IMR-90 (cell line): ENCODE data around the gene PANK4. TPM values are rescaled to one million over a fixed set of nuclear protein-coding genes. Genes with fewer than 3 reads are reported as not detected.

Experiments used
- ATAC-seq: fragments of 200-7000 bp; cut with Tn5 transposase; 2 replicates; pipeline ENCODE4 v1.9.1; 2020; ENCODE audit warnings: low read depth, mild to moderate bottlenecking, moderate library complexity
- BruUV-seq: library from RNA; stranded (reverse); fragments of 400-500 nt; replicated peaks from 2 replicates; lab custom pipeline; 2021; lab: Mats Ljungman, UMichigan
- CTCF ChIA-PET: fragments of 300-600 bp; formaldehyde crosslinking; extraction: SDS; loops from one replicate; lab custom pipeline; 2021; ENCODE audit warnings: antibody characterized with exemption; lab: Yijun Ruan, JAX
- POLR2A ChIA-PET: fragments of 300-600 bp; sonication (Branson Sonifier 250); formaldehyde crosslinking; loops from one replicate; lab custom pipeline; 2022; ENCODE audit warnings: antibody characterized with exemption; ENCODE audit not compliant: unreplicated experiment; lab: Charles Lee
- DNase-seq: peaks from one replicate; pipeline ENCODE4 v3.0.0; 2013
- H2AFZ ChIP-seq: replicated peaks from 2 replicates; pipeline ENCODE3; 2013; ENCODE audit warnings: low read length, mild to moderate bottlenecking; ENCODE audit not compliant: poor library complexity
- H2AK5ac ChIP-seq: 2 replicates; pipeline ENCODE4 v1.6.1; 2013; ENCODE audit warnings: low read depth, low read length, inconsistent platforms
- H2AK9ac ChIP-seq: replicated peaks from 2 replicates; pipeline ENCODE3; 2013; ENCODE audit warnings: mild to moderate bottlenecking, low read depth, low read length, moderate library complexity; ENCODE audit not compliant: poor library complexity
- H2BK120ac ChIP-seq: 2 replicates; pipeline ENCODE4 v1.6.1; 2013; ENCODE audit warnings: low read depth, low read length, inconsistent platforms
- H2BK15ac ChIP-seq: 3 replicates; pipeline ENCODE4 v1.6.1; 2013; ENCODE audit warnings: low read depth, low read length, inconsistent platforms
- H2BK20ac ChIP-seq: 2 replicates; pipeline ENCODE4 v1.6.1; 2013; ENCODE audit warnings: low read depth, mild to moderate bottlenecking, inconsistent platforms, low read length, moderate library complexity
- H2BK5ac ChIP-seq: 2 replicates; pipeline ENCODE4 v1.6.1; 2013; ENCODE audit warnings: mild to moderate bottlenecking, low read depth, low read length, inconsistent platforms; ENCODE audit not compliant: poor library complexity, severe bottlenecking
- H3K14ac ChIP-seq: replicated peaks from 2 replicates; pipeline ENCODE4 v1.6.1; 2013; ENCODE audit warnings: low read depth, low read length, inconsistent platforms
- H3K18ac ChIP-seq: 2 replicates; pipeline ENCODE4 v1.6.1; 2013; ENCODE audit warnings: low read depth, low read length, control low read depth
- H3K23ac ChIP-seq: 2 replicates; pipeline ENCODE4 v1.6.1; 2013; ENCODE audit warnings: low read depth, low read length, inconsistent platforms
- H3K27ac ChIP-seq: 2 replicates; pipeline ENCODE4 v1.5.1; 2013; ENCODE audit warnings: mild to moderate bottlenecking, control low read depth, low read length; ENCODE audit not compliant: insufficient read depth
- H3K27me3 ChIP-seq: 2 replicates; pipeline ENCODE4 v1.6.1; 2013; ENCODE audit warnings: low read length; ENCODE audit not compliant: control insufficient read depth, insufficient read depth
- H3K36me3 ChIP-seq: 2 replicates; pipeline ENCODE4 v1.6.1; 2013; ENCODE audit warnings: low read length, mixed read lengths; ENCODE audit not compliant: control insufficient read depth, insufficient read depth
- H3K4ac ChIP-seq: 2 replicates; pipeline ENCODE4 v1.6.1; 2013; ENCODE audit warnings: low read depth, low read length, inconsistent platforms
- H3K4me1 ChIP-seq: 2 replicates; pipeline ENCODE4 v1.6.1; 2013; ENCODE audit warnings: low read length, mixed read lengths; ENCODE audit not compliant: control insufficient read depth, insufficient read depth
- H3K4me2 ChIP-seq: 2 replicates; pipeline ENCODE4 v1.6.1; 2013; ENCODE audit warnings: low read depth, mild to moderate bottlenecking, control low read depth, low read length, moderate library complexity
- H3K4me3 ChIP-seq: 2 replicates; pipeline ENCODE4 v1.5.1; 2013; ENCODE audit warnings: low read depth, mild to moderate bottlenecking, control low read depth, low read length, moderate library complexity; ENCODE audit not compliant: insufficient read depth
- H3K56ac ChIP-seq: 2 replicates; pipeline ENCODE4 v1.6.1; 2013; ENCODE audit warnings: low read length, inconsistent platforms; ENCODE audit not compliant: insufficient read depth; ENCODE audit errors: extremely low read depth
- H3K79me1 ChIP-seq, 2 experiments: 2 replicates each; pipeline ENCODE4 v1.6.1; 2013; ENCODE audit warnings: low read length in 2 of 2, inconsistent platforms in 1 of 2, low read depth in 1 of 2
- H3K9ac ChIP-seq: 2 replicates; pipeline ENCODE4 v1.6.1; 2013; ENCODE audit warnings: low read depth, low read length, control low read depth
- H3K9me1 ChIP-seq: 2 replicates; pipeline ENCODE4 v1.6.1; 2013; ENCODE audit warnings: low read length, inconsistent platforms; ENCODE audit not compliant: insufficient read depth
- H3K9me3 ChIP-seq: 2 replicates; pipeline ENCODE4 v1.6.1; 2013; ENCODE audit warnings: low read length; ENCODE audit not compliant: control insufficient read depth, insufficient read depth
- H4K20me1 ChIP-seq: 2 replicates; pipeline ENCODE4 v1.6.1; 2013; ENCODE audit warnings: low read length, inconsistent platforms; ENCODE audit not compliant: insufficient read depth
- H4K5ac ChIP-seq: 2 replicates; pipeline ENCODE4 v1.6.1; 2013; ENCODE audit warnings: mild to moderate bottlenecking, low read depth, low read length, control low read depth
- H4K8ac ChIP-seq, 2 experiments: 2 replicates each; pipeline ENCODE4 v1.6.1; 2013; ENCODE audit warnings: low read depth in 2 of 2, low read length in 2 of 2, control low read depth in 1 of 2, inconsistent platforms in 1 of 2
- H4K91ac ChIP-seq: 2 replicates; pipeline ENCODE4 v1.6.1; 2013; ENCODE audit warnings: low read depth, low read length, inconsistent platforms; ENCODE audit not compliant: insufficient read depth
- BHLHE40 ChIP-seq: fragments of 150-350 bp; IDR thresholded peaks from 2 replicates; pipeline ENCODE4 v1.6.1; 2016; ENCODE audit warnings: mild to moderate bottlenecking, low read depth, low read length
- CEBPB ChIP-seq: IDR thresholded peaks from 2 replicates; pipeline ENCODE4 v1.6.1; 2012; ENCODE audit warnings: low read depth, low read length, improper control_type of control experiment
- CHD1 ChIP-seq: IDR thresholded peaks from 2 replicates; pipeline ENCODE4 v1.6.1; 2012; ENCODE audit warnings: low read depth, low read length, improper control_type of control experiment
- ELK1 ChIP-seq: fragments of 150-350 bp; IDR thresholded peaks from 2 replicates; pipeline ENCODE4 v1.6.1; 2016; ENCODE audit warnings: low read depth, mild to moderate bottlenecking, low read length, moderate library complexity, borderline replicate concordance
- FOS ChIP-seq: fragments of 150-350 bp; IDR thresholded peaks from 2 replicates; pipeline ENCODE4 v1.6.1; 2016; ENCODE audit warnings: low read depth, low read length
- MAFK ChIP-seq: IDR thresholded peaks from 2 replicates; pipeline ENCODE4 v1.6.1; 2012; ENCODE audit warnings: low read depth, low read length, improper control_type of control experiment
- MAZ ChIP-seq: IDR thresholded peaks from 2 replicates; pipeline ENCODE4 v1.6.1; 2012; ENCODE audit warnings: low read depth, mild to moderate bottlenecking, low read length, improper control_type of control experiment, moderate library complexity, borderline replicate concordance
- MXI1 ChIP-seq: IDR thresholded peaks from 2 replicates; pipeline ENCODE4 v1.6.1; 2012; ENCODE audit warnings: low read depth, mild to moderate bottlenecking, low read length, moderate library complexity, borderline replicate concordance
- NFE2L2 ChIP-seq: fragments of 150-350 bp; IDR thresholded peaks from 2 replicates; pipeline ENCODE4 v1.6.1; 2016; ENCODE audit warnings: low read depth, mild to moderate bottlenecking, low read length
- POLR2A ChIP-seq: IDR thresholded peaks from 2 replicates; pipeline ENCODE4 v1.6.1; 2012; ENCODE audit warnings: mild to moderate bottlenecking, low read depth, low read length
- RAD21 ChIP-seq: IDR thresholded peaks from 2 replicates; pipeline ENCODE4 v1.6.1; 2012; ENCODE audit warnings: low read length, improper control_type of control experiment
- RCOR1 ChIP-seq: IDR thresholded peaks from 2 replicates; pipeline ENCODE4 v1.6.1; 2012; ENCODE audit warnings: mild to moderate bottlenecking, low read length, improper control_type of control experiment; ENCODE audit not compliant: insufficient replicate concordance
- RFX5 ChIP-seq: IDR thresholded peaks from 2 replicates; pipeline ENCODE4 v1.8.0; 2012; ENCODE audit warnings: low read depth, mild to moderate bottlenecking, low read length, moderate library complexity
- SMC3 ChIP-seq: fragments of 150-350 bp; IDR thresholded peaks from 2 replicates; pipeline ENCODE4 v1.6.1; 2016; ENCODE audit warnings: low read depth, mild to moderate bottlenecking, antibody characterized with exemption, low read length, moderate library complexity
- USF2 ChIP-seq: fragments of 150-350 bp; IDR thresholded peaks from 2 replicates; pipeline ENCODE4 v1.6.1; 2017; ENCODE audit warnings: mild to moderate bottlenecking, antibody characterized with exemption, low read length, low read depth
- WGBS, 2 experiments: methylation state at CpG; one replicate each; pipeline versions ENCODE4 v1.1.5 to v1.1.7; 2013; ENCODE audit warnings: missing lambda C conversion rate in 2 of 2; ENCODE audit not compliant: insufficient read length in 1 of 2; ENCODE audit errors: extremely low coverage in 2 of 2; 5-methylcytosine and 5-hydroxymethylcytosine counted together
- dilution Hi-C: fragments of 300-500 bp; cut with HindIII; formaldehyde crosslinking; loops from one replicate; pipeline ENCODE4 v1.14.3; 2018; ENCODE audit warnings: low sequenced_read_pairs; ENCODE audit not compliant: unreplicated experiment
- in situ Hi-C: fragments of 300-500 bp; cut with MboI; formaldehyde crosslinking; loops from 3 replicates; pipeline ENCODE4 v1.14.3; 2019; ENCODE audit warnings: low sequenced_read_pairs, inconsistent platforms, mixed read lengths
- intact Hi-C: fragments of 100-400 bp; cut with micrococcal nuclease; formaldehyde crosslinking; loops from 2 replicates; pipeline ENCODE4 v1.10.0; 2022
- polyA plus RNA-seq, 3 experiments: library from polyadenylated mRNA; depleted of rRNA; stranded (reverse); fragments of >200 nt; gene quantifications; 2 replicates each; pipeline ENCODE4 v1.2.3, GENCODE V29; 2012; ENCODE audit warnings: low replicate concordance in 1 of 3
- total RNA-seq: library from RNA; depleted of rRNA; stranded (reverse); fragments of >200 nt; gene quantifications from 2 replicates; pipeline ENCODE4 v1.2.3, GENCODE V29; 2012
- TF ChIP-seq, protein P1 (sequence below): conservative IDR thresholded peaks from 2 replicates; pipeline ENCODE4 v1.5.1; 2012; ENCODE audit warnings: mild to moderate bottlenecking, low read depth, low read length, improper control_type of control experiment

The PANK4 gene
- total and polyA plus RNA-seq, 2 of the 4 experiments (the other 2 are of a cell fraction) = 14.0 to 18.5 TPM

DNA sequence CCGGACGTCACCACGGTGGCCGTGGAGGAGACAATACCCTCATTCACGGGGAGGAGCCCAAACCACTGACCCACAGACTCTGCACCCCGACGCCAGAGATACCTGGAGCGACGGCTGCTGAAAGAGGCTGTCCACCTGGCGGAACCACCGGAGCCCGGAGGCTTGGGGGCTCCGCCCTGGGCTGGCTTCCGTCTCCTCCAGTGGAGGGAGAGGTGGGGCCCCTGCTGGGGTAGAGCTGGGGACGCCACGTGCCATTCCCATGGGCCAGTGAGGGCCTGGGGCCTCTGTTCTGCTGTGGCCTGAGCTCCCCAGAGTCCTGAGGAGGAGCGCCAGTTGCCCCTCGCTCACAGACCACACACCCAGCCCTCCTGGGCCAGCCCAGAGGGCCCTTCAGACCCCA, 36.8 kb upstream of the PANK4 start:
- CTCF ChIA-PET = no interaction called here
- no peak for DNase-seq

More for the DNA sequence above, 36.8 kb upstream of the PANK4 start:
- TF ChIP-seq RAD21 = no peak
- no peak for TF ChIP-seq SMC3
- no peak for TF ChIP-seq FOS
- TF ChIP-seq RFX5 = no peak
- TF ChIP-seq RCOR1 = no peak
- no peak for TF ChIP-seq CHD1
- no peak for TF ChIP-seq NFE2L2
- no peak for TF ChIP-seq MXI1
- TF ChIP-seq USF2 = no peak
- no peak for TF ChIP-seq POLR2A
- TF ChIP-seq BHLHE40 = no peak
- TF ChIP-seq MAZ = no peak
- no peak for TF ChIP-seq CEBPB
- no peak for TF ChIP-seq ELK1
- TF ChIP-seq MAFK = no peak
- TF ChIP-seq, protein P1, sequence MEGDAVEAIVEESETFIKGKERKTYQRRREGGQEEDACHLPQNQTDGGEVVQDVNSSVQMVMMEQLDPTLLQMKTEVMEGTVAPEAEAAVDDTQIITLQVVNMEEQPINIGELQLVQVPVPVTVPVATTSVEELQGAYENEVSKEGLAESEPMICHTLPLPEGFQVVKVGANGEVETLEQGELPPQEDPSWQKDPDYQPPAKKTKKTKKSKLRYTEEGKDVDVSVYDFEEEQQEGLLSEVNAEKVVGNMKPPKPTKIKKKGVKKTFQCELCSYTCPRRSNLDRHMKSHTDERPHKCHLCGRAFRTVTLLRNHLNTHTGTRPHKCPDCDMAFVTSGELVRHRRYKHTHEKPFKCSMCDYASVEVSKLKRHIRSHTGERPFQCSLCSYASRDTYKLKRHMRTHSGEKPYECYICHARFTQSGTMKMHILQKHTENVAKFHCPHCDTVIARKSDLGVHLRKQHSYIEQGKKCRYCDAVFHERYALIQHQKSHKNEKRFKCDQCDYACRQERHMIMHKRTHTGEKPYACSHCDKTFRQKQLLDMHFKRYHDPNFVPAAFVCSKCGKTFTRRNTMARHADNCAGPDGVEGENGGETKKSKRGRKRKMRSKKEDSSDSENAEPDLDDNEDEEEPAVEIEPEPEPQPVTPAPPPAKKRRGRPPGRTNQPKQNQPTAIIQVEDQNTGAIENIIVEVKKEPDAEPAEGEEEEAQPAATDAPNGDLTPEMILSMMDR = no peak
- dilution Hi-C loops (no loop called here), in situ Hi-C loops (no loop called here), intact Hi-C loops (no loop called here)
- Histone ChIP-seq H4K8ac (no peak overlapping the region), H2BK120ac (no peak overlapping the region), H3K4me2 (no peak overlapping the region), H3K9me1 (no peaks in the 10 kb centered on the region), H2BK20ac (no peak overlapping the region), H3K4ac (no peak overlapping the region), H4K20me1 (no peaks in the 10 kb centered on the region), H3K4me1 (no peaks in the 10 kb centered on the region), H2BK15ac (no peak overlapping the region), H3K79me1 (no peaks in the 10 kb centered on the region), H2BK5ac (no peak overlapping the region), H2AFZ (no peak overlapping the region), H3K4me3 (no peak overlapping the region), H3K56ac (no peak overlapping the region), H3K36me3 (no peaks in the 10 kb centered on the region), H3K9ac (no peak overlapping the region), H2AK9ac (no peak overlapping the region), H3K9me3 (no peaks in the 10 kb centered on the region), H4K91ac (no peak overlapping the region), H3K27me3 (peaks cover 18% of the 10 kb centered on the region), H4K5ac (no peak overlapping the region), H2AK5ac (no peak overlapping the region), H3K14ac (no peak overlapping the region), H3K23ac (no peak overlapping the region), H3K27ac (no peak overlapping the region), H3K18ac (no peak overlapping the region)
- no TSS peak for BruUV-seq
- 75% methylated on average over 8 of the region's 18 CpGs; no CpG with 5 or more reads in 1 of the 2 experiments for WGBS, 2 experiments
- POLR2A ChIA-PET = no interaction called here
- ATAC-seq = no peak
